GM18505 (cell line): ENCODE measurements around the gene LTF.
"Not testable (repeated sequence)": the region's sequence is repeated elsewhere in the genome, so short reads cannot be mapped to it uniquely, and the experiment has no call there.

Experiments
- ATAC-seq: cut with Tn5 transposase; IDR thresholded peaks from one replicate; pipeline ENCODE4 v1.9.1; 2021; ENCODE audit not compliant: unreplicated experiment
- POLR2A ChIP-seq: IDR thresholded peaks from 4 replicates; pipeline ENCODE4 v1.6.1; 2011; ENCODE audit warnings: borderline replicate concordance; ENCODE audit not compliant: insufficient read depth, insufficient read length; ENCODE audit errors: extremely low read depth

The LTF gene

GRCh38 chr3:46399557-46399956 is 65.1 kb downstream of the LTF start:
- no peak for TF ChIP-seq POLR2A
- no peak for ATAC-seq

- ATAC-seq: no peak
- TF ChIP-seq POLR2A: no peak
Observed at GRCh38 chr3:46399098-46399497, 65.6 kb downstream of the LTF start.

- TF ChIP-seq POLR2A: no peak
- ATAC-seq: no peak
Observed at GRCh38 chr3:46398186-46398955, 66.3 kb downstream of the LTF start.

GRCh38 chr3:46397111-46397510 is 67.6 kb downstream of the LTF start:
- ATAC-seq: no peak
- TF ChIP-seq POLR2A: no peak

- ATAC-seq: no peak
- TF ChIP-seq POLR2A: no peak
Observed at GRCh38 chr3:46395766-46396530, 68.8 kb downstream of the LTF start.

- TF ChIP-seq POLR2A: no peak
- ATAC-seq: no peak
Observed at GRCh38 chr3:46395210-46395661, 69.5 kb downstream of the LTF start.

- ATAC-seq: no peak
- TF ChIP-seq POLR2A: no peak
Observed at GRCh38 chr3:46393554-46394434, 70.9 kb downstream of the LTF start.

- ATAC-seq: no peak
- no peak for TF ChIP-seq POLR2A
Observed at GRCh38 chr3:46393011-46393410, 71.7 kb downstream of the LTF start.

GRCh38 chr3:46391526-46391925 is 73.2 kb downstream of the LTF start:
- not testable (repeated sequence) for ATAC-seq

GRCh38 chr3:46389306-46389705 is 75.4 kb downstream of the LTF start:
- TF ChIP-seq POLR2A: no peak
- no peak for ATAC-seq

- ATAC-seq: not testable (repeated sequence)
Observed at GRCh38 chr3:46388847-46389246, 75.9 kb downstream of the LTF start.

- ATAC-seq: no peak
- TF ChIP-seq POLR2A: no peak
Observed at GRCh38 chr3:46386205-46386604, 78.5 kb downstream of the LTF start.
